ENCODE data around the gene SGK2.
"Not testable (repeated sequence)": the region's sequence is repeated elsewhere in the genome, so short reads cannot be mapped to it uniquely, and the experiment has no call there.

DNA sequence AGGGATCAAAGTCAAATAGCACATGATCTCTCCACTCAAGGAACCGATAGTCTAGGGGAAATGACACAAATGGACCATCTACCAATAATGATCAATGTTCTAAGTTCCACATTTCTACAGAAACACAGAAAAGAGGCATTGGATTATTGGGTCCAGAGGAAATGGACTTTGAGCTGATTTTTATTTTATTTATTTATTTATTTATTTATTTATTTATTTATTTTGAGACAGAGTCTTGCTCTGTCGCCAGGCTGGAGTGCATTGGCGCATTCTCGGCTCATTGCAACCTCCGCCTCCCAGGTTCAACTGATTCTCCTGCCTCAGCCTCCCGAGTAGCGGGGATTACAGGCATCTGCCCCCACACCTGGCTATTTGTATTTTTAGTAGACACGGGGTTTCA, 43.1 kb downstream of the SGK2 start:
- not testable (repeated sequence) for TF ChIP-seq EZH2phosphoT487 (IDR thresholded peaks at IDR 0.05; ENCODE audit: insufficient read depth, low read depth); EZH2 (IDR thresholded peaks at IDR 0.05; ENCODE audit: insufficient read depth, poor library complexity, severe bottlenecking)

Data from GM23248 (cell line).